ENCODE results near the gene BLZF1.

Gene BLZF1

DNA sequence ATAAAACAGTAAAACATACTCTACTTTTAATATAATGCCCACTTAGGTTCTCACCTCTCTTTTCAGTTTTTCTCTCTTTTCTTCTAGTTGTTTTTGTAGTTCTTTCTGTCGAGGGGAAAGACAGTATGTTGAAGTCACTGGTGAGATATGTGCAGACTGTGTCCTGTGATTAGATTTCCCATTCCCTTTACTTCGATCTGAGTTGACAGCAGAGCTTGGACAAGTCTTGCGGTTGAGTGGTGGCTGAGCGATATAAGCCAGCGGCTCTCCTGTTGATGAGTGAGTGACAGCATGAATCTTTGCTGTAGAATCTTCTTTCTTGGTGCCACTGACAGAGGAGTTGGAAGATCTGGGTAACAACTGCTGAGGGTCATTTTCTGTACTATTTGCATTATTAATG is 53.3 kb downstream of the BLZF1 start:
- H3K27ac ChIP-seq (ENCODE audit: low read length) = no peak overlapping the region
- DNase-seq = no peak
- H3K27me3 ChIP-seq (replicated peaks; ENCODE audit: insufficient read depth, low read length) = no peaks in the 10 kb centered on the region
- H4K20me1 ChIP-seq (ENCODE audit: insufficient read depth, low read length) = no peaks in the 10 kb centered on the region
- TF ChIP-seq, protein P1, sequence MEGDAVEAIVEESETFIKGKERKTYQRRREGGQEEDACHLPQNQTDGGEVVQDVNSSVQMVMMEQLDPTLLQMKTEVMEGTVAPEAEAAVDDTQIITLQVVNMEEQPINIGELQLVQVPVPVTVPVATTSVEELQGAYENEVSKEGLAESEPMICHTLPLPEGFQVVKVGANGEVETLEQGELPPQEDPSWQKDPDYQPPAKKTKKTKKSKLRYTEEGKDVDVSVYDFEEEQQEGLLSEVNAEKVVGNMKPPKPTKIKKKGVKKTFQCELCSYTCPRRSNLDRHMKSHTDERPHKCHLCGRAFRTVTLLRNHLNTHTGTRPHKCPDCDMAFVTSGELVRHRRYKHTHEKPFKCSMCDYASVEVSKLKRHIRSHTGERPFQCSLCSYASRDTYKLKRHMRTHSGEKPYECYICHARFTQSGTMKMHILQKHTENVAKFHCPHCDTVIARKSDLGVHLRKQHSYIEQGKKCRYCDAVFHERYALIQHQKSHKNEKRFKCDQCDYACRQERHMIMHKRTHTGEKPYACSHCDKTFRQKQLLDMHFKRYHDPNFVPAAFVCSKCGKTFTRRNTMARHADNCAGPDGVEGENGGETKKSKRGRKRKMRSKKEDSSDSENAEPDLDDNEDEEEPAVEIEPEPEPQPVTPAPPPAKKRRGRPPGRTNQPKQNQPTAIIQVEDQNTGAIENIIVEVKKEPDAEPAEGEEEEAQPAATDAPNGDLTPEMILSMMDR (IDR thresholded peaks at IDR 0.05; ENCODE audit: low read length) = no peak
- TF ChIP-seq EZH2phosphoT487 (IDR thresholded peaks at IDR 0.05; ENCODE audit: low read length) = no peak
- no peak for TF ChIP-seq EZH2 (optimal IDR thresholded peaks at IDR 0.05; ENCODE audit: low read depth, low read length)
- H3K9ac ChIP-seq (ENCODE audit: low read length) = no peak overlapping the region
- no peaks in the 10 kb centered on the region for H3K9me3 ChIP-seq (replicated peaks; ENCODE audit: insufficient read depth, low read length)
- H3K4me2 ChIP-seq (ENCODE audit: low read depth, low read length) = no peak overlapping the region
- no peaks in the 10 kb centered on the region for H3K79me2 ChIP-seq (ENCODE audit: low read length)
- H3F3A ChIP-seq (ENCODE audit: insufficient read depth, low read length) = no peaks in the 10 kb centered on the region
- no peaks in the 10 kb centered on the region for H3K9me2 ChIP-seq (replicated peaks; ENCODE audit: insufficient read depth, low read length)
- H3K4me1 ChIP-seq (ENCODE audit: low read length) = no peaks in the 10 kb centered on the region
- no peak overlapping the region for H3K4me3 ChIP-seq (ENCODE audit: low read length)
- H2AFZ ChIP-seq (ENCODE audit: low read length) = no peak overlapping the region
- no peaks in the 10 kb centered on the region for H3K36me3 ChIP-seq (replicated peaks; ENCODE audit: insufficient read depth, low read length)

DNA sequence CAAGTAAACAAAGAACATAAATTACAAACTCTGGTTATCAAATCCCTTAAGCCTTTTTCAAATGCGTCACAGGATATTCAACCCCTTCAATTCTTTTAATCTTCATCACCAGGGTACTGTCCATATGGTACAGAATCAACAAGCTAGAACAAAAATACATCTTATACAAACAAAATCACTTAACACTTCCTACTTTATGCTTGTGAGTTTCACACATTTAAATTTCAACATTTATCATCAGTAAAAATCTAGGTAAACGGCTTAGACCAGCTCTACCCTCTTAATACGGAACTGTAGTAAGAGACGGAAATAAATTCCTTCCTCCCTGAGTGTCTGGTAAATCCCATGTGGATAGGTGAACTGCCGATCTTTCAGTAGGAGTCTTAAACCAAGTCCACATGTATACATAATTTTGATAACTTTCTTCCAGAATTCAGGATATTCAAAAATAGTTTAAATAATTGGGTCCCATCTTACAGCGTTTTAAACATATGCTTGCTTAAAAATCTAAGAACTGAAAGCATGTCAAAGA is 58.2 kb downstream of the BLZF1 start:
- no peak for TF ChIP-seq EZH2phosphoT487 (IDR thresholded peaks at IDR 0.05; ENCODE audit: low read length)
- TF ChIP-seq, protein P1 (IDR thresholded peaks at IDR 0.05; ENCODE audit: low read length) = no peak
- no peak for TF ChIP-seq EZH2 (optimal IDR thresholded peaks at IDR 0.05; ENCODE audit: low read depth, low read length)
- no peak overlapping the region for H3K27ac ChIP-seq (ENCODE audit: low read length)
- H3F3A ChIP-seq (ENCODE audit: insufficient read depth, low read length) = no peaks in the 10 kb centered on the region
- H2AFZ ChIP-seq (ENCODE audit: low read length) = no peak overlapping the region
- no peak overlapping the region for H3K4me2 ChIP-seq (ENCODE audit: low read depth, low read length)
- H3K9ac ChIP-seq (ENCODE audit: low read length) = no peak overlapping the region
- no peak for DNase-seq
- no peaks in the 10 kb centered on the region for H3K4me1 ChIP-seq (ENCODE audit: low read length)
- H4K20me1 ChIP-seq (ENCODE audit: insufficient read depth, low read length) = no peaks in the 10 kb centered on the region
- no peaks in the 10 kb centered on the region for H3K9me2 ChIP-seq (replicated peaks; ENCODE audit: insufficient read depth, low read length)
- no peaks in the 10 kb centered on the region for H3K9me3 ChIP-seq (replicated peaks; ENCODE audit: insufficient read depth, low read length)
- no peaks in the 10 kb centered on the region for H3K79me2 ChIP-seq (ENCODE audit: low read length)
- H3K27me3 ChIP-seq (replicated peaks; ENCODE audit: insufficient read depth, low read length) = no peaks in the 10 kb centered on the region
- no peak overlapping the region for H3K4me3 ChIP-seq (ENCODE audit: low read length)
- no peaks in the 10 kb centered on the region for H3K36me3 ChIP-seq (replicated peaks; ENCODE audit: insufficient read depth, low read length)

DNA sequence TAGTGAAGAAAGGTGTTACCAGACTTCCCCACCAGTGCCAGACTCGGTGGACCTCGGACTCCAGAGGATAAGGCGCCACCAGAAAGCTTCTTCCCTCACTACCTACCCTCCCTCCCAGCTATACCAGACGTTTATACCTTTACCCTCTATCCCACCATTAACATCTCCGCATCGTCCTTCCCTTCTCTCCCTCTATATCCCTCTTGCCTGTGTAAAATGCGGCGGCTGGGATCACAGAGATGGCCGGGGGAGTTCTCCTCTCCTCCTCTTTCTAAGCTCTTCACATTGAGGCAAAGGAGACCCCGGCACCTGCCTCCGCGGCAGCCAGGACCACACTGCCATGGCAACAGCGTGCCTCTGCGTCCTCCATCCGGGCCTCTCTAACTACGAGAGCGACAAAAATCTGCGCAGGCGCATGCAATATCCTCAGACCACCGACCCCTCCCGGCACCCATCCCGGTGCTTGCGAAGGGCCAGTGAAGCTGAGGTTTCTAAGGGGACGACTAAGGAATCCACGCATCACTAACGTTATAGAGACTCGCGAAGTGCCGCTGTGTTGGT is 59.2 kb downstream of the BLZF1 start, which contains the start of gene CCDC181:
Gene CCDC181 (minus strand): TSS at position 394 of the 561 bp plus-strand sequence. CDS start 2,547 bp downstream, outside the sequence.
- Histone ChIP-seq H3K9me3 (replicated peaks; ENCODE audit: insufficient read depth, low read length) (no peaks in the 10 kb centered on the region), H2AFZ (ENCODE audit: low read length) (peak within 1 kb of the TSS; percentile 67), H3K79me2 (ENCODE audit: low read length) (no peaks in the 10 kb centered on the region), H3K4me2 (ENCODE audit: low read depth, low read length) (peak within 1 kb of the TSS; percentile 43), H3F3A (ENCODE audit: insufficient read depth, low read length) (no peaks in the 10 kb centered on the region), H3K4me1 (ENCODE audit: low read length) (no peaks in the 10 kb centered on the region), H3K27ac (ENCODE audit: low read length) (no peak within 1 kb of the TSS), H3K9ac (ENCODE audit: low read length) (peak within 1 kb of the TSS; percentile 24; the same call in 1 of the 2 replicates), H3K36me3 (replicated peaks; ENCODE audit: insufficient read depth, low read length) (no peaks in the 10 kb centered on the region), H3K9me2 (replicated peaks; ENCODE audit: insufficient read depth, low read length) (no peaks in the 10 kb centered on the region), H3K27me3 (replicated peaks; ENCODE audit: insufficient read depth, low read length) (no peaks in the 10 kb centered on the region), H3K4me3 (ENCODE audit: low read length) (peak within 1 kb of the TSS; percentile 51), H4K20me1 (ENCODE audit: insufficient read depth, low read length) (no peaks in the 10 kb centered on the region)
- peak; percentile 53 for DNase-seq
- TF ChIP-seq EZH2phosphoT487 (IDR thresholded peaks at IDR 0.05; ENCODE audit: low read length) (no peak), EZH2 (optimal IDR thresholded peaks at IDR 0.05; ENCODE audit: low read depth, low read length) (no peak)
- TF ChIP-seq, protein P1 (IDR thresholded peaks at IDR 0.05; ENCODE audit: low read length) = no peak

Data from MM.1S (cell line).